ENCODE data around the gene ARID1A. TPM values are rescaled to one million over a fixed set of nuclear protein-coding genes. Genes with fewer than 3 reads are reported as not detected.

Gene ARID1A
- total and polyA plus RNA-seq, 9 of the 15 experiments (the other 6 are each of a cell fraction or from before 2014, with no cell fraction given) = 8.3 to 88.3 (median 22.5) TPM

- TF ChIP-seq, protein P1, sequence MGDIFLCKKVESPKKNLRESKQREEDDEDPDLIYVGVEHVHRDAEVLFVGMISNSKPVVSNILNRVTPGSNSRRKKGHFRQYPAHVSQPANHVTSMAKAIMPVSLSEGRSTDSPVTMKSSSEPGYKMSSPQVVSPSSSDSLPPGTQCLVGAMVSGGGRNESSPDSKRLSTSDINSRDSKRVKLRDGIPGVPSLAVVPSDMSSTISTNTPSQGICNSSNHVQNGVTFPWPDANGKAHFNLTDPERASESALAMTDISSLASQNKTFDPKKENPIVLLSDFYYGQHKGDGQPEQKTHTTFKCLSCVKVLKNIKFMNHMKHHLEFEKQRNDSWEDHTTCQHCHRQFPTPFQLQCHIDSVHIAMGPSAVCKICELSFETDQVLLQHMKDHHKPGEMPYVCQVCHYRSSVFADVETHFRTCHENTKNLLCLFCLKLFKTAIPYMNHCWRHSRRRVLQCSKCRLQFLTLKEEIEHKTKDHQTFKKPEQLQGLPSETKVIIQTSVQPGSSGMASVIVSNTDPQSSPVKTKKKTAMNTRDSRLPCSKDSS (IDR thresholded peaks at IDR 0.05; ENCODE audit: low read depth, partially characterized antibody) = no peak
- no peak for TF ChIP-seq GTF2F1 (IDR thresholded peaks at IDR 0.05; ENCODE audit: low read depth, low read length)
- TF ChIP-seq ZHX1 (conservative IDR thresholded peaks at IDR 0.05; ENCODE audit: low read length) = no peak
- no peak for TF ChIP-seq PCBP1 (IDR thresholded peaks at IDR 0.05; ENCODE audit: low read depth, low read length, poor library complexity, severe bottlenecking)
- TF ChIP-seq E2F1 (CRISPR knock-in tag; IDR thresholded peaks at IDR 0.05) = no peak; the same call in 1 of the 2 replicates
- no peak for TF ChIP-seq ZNF133 (CRISPR knock-in tag; IDR thresholded peaks at IDR 0.05)
- TF ChIP-seq HDAC8 (tag; IDR thresholded peaks at IDR 0.05) = no peak
- TF ChIP-seq MTA3 (IDR thresholded peaks at IDR 0.05; ENCODE audit: borderline replicate concordance) = peak; percentile 78; the same call in 1 of the 2 replicates
- TF ChIP-seq, protein P2, sequence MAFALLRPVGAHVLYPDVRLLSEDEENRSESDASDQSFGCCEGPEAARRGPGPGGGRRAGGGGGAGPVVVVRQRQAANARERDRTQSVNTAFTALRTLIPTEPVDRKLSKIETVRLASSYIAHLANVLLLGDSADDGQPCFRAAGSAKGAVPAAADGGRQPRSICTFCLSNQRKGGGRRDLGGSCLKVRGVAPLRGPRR (CRISPR knock-in tag; IDR thresholded peaks at IDR 0.05) = no peak
- TF ChIP-seq KLF16 (IDR thresholded peaks at IDR 0.05) = no peak
- peak; percentile 96 for TF ChIP-seq CXXC5 (CRISPR knock-in tag; IDR thresholded peaks at IDR 0.05)
- no peak for TF ChIP-seq YBX1 (IDR thresholded peaks at IDR 0.05)
- TF ChIP-seq ZNF717 (CRISPR knock-in tag; IDR thresholded peaks at IDR 0.05) = no peak
- peak; percentile 33 for TF ChIP-seq FIP1L1 (IDR thresholded peaks at IDR 0.05; ENCODE audit: low read depth, low read length, poor library complexity, severe bottlenecking)
- peak; percentile 95 for TF ChIP-seq SP1 (CRISPR knock-in tag; IDR thresholded peaks at IDR 0.05)
- TF ChIP-seq POLR2B (IDR thresholded peaks at IDR 0.05; ENCODE audit: low read depth, partially characterized antibody) = peak; percentile 72
- TF ChIP-seq ASH1L (IDR thresholded peaks at IDR 0.05; ENCODE audit: borderline replicate concordance, low read depth, partially characterized antibody) = peak; percentile 4
- TF ChIP-seq HMGN3 (IDR thresholded peaks at IDR 0.05; ENCODE audit: borderline replicate concordance, extremely low read depth, insufficient read length, low read depth, low read length) = peak; percentile 91
- TF ChIP-seq ZNF444 (CRISPR knock-in tag; IDR thresholded peaks at IDR 0.05) = peak; percentile 67
- no peak for TF ChIP-seq SRSF9 (IDR thresholded peaks at IDR 0.05; ENCODE audit: borderline replicate concordance, low read depth, low read length)
- TF ChIP-seq NR4A1 (CRISPR knock-in tag; IDR thresholded peaks at IDR 0.05) = no peak
- peak; percentile 73 for TF ChIP-seq NR4A1 (tag; IDR thresholded peaks at IDR 0.05)
- TF ChIP-seq NFIX (CRISPR knock-in tag; IDR thresholded peaks at IDR 0.05; ENCODE audit: low read depth) = no peak
- no peak for TF ChIP-seq KAT2B (IDR thresholded peaks at IDR 0.05; ENCODE audit: low read depth, low read length)
These were observed 2.9 kb upstream of the ARID1A start (continued) for GRCh38 chr1:26692793-26693490.

Data from K562 (cell line).